GM15510 (cell line): ENCODE data around the gene IGSF22.

Experiments
- POLR2A ChIP-seq: IDR thresholded peaks from 3 replicates; pipeline ENCODE4 v1.6.1; 2011; ENCODE audit warnings: borderline replicate concordance; ENCODE audit not compliant: insufficient read length; ENCODE audit errors: extremely low read depth

IGSF22 gene

DNA sequence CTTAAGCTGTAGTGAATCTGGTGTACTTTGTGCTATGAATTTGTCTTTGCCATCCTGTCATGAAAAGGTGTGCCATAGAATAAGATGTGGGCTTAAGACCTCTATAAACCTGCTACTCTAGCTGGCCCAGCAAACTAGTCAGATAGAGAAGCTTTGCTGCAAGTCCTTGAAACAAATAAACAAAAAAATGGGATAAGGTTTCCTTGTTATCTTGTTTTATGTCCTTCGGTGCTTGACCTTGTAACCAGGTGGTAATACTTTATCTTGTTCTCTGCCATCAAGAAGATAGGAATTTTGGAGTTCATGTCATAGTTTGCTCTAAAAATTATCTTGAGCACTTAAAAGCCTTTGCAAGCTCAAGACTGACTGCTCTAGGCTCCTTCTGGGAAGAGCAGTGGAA is 41.7 kb downstream of the IGSF22 start:
- no peak for TF ChIP-seq POLR2A

DNA sequence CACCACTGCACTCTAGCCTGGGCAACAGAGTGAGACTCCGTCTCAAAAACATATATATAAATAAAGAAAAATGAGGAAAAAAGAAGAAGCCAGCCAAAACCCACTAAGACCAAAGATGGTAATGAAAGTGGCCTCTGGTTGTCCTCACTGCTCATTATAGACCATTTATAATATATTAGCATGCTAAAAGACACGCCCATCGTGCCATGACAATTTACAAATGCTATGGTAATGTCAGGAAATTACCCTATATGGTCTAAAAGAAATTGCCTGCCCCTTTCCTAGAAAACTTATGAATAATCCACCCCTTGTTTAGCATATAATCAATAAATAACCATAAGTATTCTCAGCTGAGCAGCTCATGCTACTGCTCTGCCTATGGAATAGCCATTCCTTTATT is 43.5 kb downstream of the IGSF22 start:
- no peak for TF ChIP-seq POLR2A

DNA sequence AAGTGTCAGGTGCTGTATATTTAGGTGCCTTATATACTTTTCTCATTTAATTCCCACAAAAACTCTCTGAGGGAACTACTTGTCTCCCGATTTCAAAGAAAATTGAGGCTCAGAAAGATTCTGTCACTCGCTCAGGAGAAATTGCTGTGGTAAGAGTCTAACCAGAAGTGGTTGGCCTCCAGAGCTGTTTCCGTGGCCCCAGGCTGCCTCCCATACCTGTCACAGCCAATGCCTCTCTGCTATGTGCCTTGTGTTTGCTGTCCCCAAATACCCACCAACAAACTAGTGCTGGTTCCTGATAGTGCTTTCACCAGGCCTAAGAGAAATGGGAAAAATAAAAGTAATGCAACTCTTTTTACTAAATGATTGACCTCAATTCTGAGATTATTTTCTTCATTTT is 48.4 kb downstream of the IGSF22 start:
- no peak for TF ChIP-seq POLR2A

DNA sequence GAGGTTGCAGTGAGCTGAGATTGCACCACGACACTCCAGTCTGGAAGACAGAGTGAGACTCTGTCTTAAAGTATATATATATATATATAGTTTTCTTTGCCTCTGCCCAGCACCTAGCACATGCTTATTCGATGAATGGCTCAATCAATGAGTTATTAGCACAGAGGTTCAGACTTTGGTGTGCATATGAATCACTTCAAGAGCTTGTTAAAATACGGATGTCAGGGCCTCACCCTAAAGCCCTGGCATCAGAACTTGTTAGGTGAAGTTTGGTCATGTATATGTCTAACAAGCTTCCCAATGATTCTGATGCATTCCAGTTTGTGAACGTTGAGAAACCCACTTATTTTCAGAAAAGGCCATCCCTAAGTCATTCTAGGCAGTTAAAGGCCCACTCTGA is 49.2 kb downstream of the IGSF22 start:
- TF ChIP-seq POLR2A, result no peak

DNA sequence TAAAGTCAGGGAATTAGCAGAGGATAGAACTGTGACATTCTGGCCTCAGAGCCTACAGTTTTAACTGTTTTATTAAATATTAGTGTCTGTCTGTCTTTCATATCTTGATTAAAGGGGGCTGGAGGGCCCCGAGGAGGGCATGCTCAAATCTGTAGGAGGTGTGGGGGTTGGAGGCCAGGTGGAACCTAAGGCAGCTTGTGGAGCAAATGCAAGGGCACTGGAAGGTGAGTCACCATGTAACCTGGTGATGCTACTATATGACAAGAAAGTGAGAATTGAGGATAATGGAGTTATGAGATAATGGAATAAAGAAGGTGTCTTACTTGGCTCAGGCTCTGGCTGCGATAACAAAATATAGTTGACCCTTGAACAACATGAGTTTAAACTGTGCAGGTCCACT is 54.7 kb downstream of the IGSF22 start:
- no peak for TF ChIP-seq POLR2A

GRCh38 chr11:18669711-18670110 is 56.3 kb downstream of the IGSF22 start:
- TF ChIP-seq POLR2A, result no peak

DNA sequence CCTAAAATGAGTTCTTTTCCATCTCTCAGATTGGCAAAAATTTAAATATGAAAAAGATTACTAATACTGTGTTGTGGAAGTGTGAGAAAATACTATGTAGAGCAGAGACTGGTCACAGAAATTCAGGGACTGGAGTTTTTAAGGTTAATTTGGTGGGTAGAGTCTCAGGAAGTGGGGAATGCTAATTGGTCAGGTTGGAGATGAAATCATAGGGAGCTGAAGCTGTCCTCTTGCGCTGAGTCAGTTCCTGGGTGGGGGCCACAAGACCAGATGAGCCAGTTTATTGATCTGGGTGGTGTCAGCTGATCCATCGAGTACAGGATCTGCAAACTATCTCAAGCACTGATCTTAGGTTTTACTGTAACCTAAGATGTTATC is 56.8 kb downstream of the IGSF22 start:
- no peak for TF ChIP-seq POLR2A

DNA sequence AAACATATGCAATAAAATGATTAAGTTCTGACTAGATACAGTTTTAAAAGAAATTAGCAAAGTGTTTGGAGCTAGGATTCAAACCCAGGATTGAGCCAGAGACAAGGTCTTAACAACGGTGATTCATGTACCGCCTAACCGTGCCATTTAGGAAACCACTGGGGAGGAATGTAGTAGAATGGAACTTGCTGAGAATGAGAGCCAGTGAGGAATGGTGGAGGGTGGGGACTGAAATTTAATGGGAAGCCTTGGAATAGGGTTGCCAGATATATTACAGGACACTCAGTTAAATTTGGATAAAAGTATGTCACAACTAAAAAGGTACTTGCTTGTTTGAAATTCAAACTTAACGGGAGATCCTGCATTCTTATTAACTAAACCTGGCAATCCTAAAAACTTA is 57.9 kb downstream of the IGSF22 start:
- no peak for TF ChIP-seq POLR2A

DNA sequence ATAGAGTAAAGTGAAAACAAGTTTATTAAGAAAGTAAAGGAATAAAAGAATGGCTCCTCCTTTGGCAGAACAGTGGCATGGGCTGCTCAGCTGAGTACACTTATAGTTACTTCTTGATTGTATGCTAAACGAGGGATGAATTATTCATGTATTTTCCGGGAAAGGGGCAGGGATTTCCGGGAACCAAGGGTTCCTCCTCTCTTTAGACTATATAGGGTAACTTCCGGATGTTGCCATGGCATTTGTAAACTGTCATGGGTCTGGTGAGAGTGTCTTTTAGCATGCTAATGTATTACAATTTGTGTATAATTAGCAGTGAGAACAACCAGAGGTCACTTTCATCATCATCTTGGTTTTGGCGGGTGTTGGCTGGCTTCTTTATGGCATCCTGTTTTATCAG is 68.3 kb downstream of the IGSF22 start:
- no peak for TF ChIP-seq POLR2A
